Retinal pigment epithelial cell (primary cell): Measurements from ENCODE around the gene MAML3.

Experiments
- DNase-seq: peaks from one replicate; pipeline ENCODE4 v3.0.0-alpha.2; 2010; ENCODE audit warnings: low read depth
- H3K4me3 ChIP-seq: 2 replicates; pipeline ENCODE4 v1.5.1; 2011; ENCODE audit warnings: mild to moderate bottlenecking, low read length, control low read depth, moderate library complexity
- CTCF ChIP-seq: conservative IDR thresholded peaks from 2 replicates; pipeline ENCODE4 v1.5.1; 2011; ENCODE audit warnings: low read depth, low read length, control low read depth, inconsistent platforms

Gene MAML3

GRCh38 chr4:139794158-139794954 lies 359.6 kb downstream of the MAML3 start:
- no peak overlapping the region for H3K4me3 ChIP-seq
- TF ChIP-seq CTCF = no peak
- DNase-seq = no peak

GRCh38 chr4:139791681-139792080 lies 362.3 kb downstream of the MAML3 start:
- H3K4me3 ChIP-seq = no peak overlapping the region
- DNase-seq = no peak
- no peak for TF ChIP-seq CTCF

- no peak overlapping the region for H3K4me3 ChIP-seq
- no peak for DNase-seq
- no peak for TF ChIP-seq CTCF
Measured at GRCh38 chr4:139790291-139790690, 363.7 kb downstream of the MAML3 start.

GRCh38 chr4:139789096-139789654 lies 364.8 kb downstream of the MAML3 start:
- no peak for DNase-seq
- H3K4me3 ChIP-seq = no peak overlapping the region
- no peak for TF ChIP-seq CTCF

GRCh38 chr4:139786494-139787354 lies 367.3 kb downstream of the MAML3 start:
- H3K4me3 ChIP-seq = no peak overlapping the region
- no peak for TF ChIP-seq CTCF
- DNase-seq = no peak

- no peak for DNase-seq
- H3K4me3 ChIP-seq = no peak overlapping the region
- no peak for TF ChIP-seq CTCF
Measured at GRCh38 chr4:139785356-139785755, 368.6 kb downstream of the MAML3 start.
